Vagina (tissue), 2 donors: ENCODE data around the gene MRPS15. TPM values are rescaled to one million over a fixed set of nuclear protein-coding genes. Genes with fewer than 3 reads are reported as not detected.

Source experiments
- DNase-seq, 2 donors: peaks; one replicate each; pipeline ENCODE4 v3.0.0-alpha.2; 2017; ENCODE audit errors: extremely low spot score in 2 of 2
- H3K27ac ChIP-seq: fragments of 200-600 bp; sonication (generic); one replicate; pipeline ENCODE4 v1.5.1; 2019
- H3K27me3 ChIP-seq: fragments of 200-600 bp; sonication (generic); one replicate; pipeline ENCODE4 v1.5.1; 2019
- H3K36me3 ChIP-seq, 2 donors: fragments of 200-600 bp; sonication (generic); one replicate each; pipeline ENCODE4 v1.5.1; 2017 to 2019
- H3K4me1 ChIP-seq: fragments of 200-600 bp; sonication (generic); one replicate; pipeline ENCODE4 v1.5.1; 2019
- H3K4me3 ChIP-seq, 2 donors: fragments of 200-600 bp; sonication (generic); 1 replicate in 1 of 2; 2 replicates in 1 of 2; pipeline ENCODE4 v1.5.1; 2016 to 2019
- H3K9me3 ChIP-seq: fragments of 200-600 bp; sonication (generic); one replicate; pipeline ENCODE4 v1.5.1; 2019
- POLR2A ChIP-seq, 2 donors: fragments of 450-650 bp; IDR thresholded peaks; one replicate each; pipeline ENCODE4 v1.6.1; 2017; ENCODE audit warnings: antibody characterized with exemption in 2 of 2, mild to moderate bottlenecking in 2 of 2, moderate library complexity in 2 of 2
- POLR2AphosphoS5 ChIP-seq, 2 donors: sonication (generic); formaldehyde crosslinking; IDR thresholded peaks; one replicate each; pipeline ENCODE4 v1.9.0; 2017; ENCODE audit warnings: antibody characterized with exemption in 2 of 2, mild to moderate bottlenecking in 2 of 2, low read depth in 1 of 2; ENCODE audit not compliant: insufficient read depth in 1 of 2
- intact Hi-C: fragments of 100-400 bp; cut with DNase I; formaldehyde crosslinking; loops from one replicate; pipeline ENCODE4 v1.15.1; 2023
- small RNA-seq: library from RNA; depleted of rRNA; stranded (forward); fragments of <200 nt; gene quantifications from one replicate; pipeline ENCODE3, GENCODE V24; 2016
- total RNA-seq: library from RNA; depleted of rRNA; stranded (reverse); fragments of >200 nt; gene quantifications from one replicate; pipeline ENCODE4 v1.2.3, GENCODE V29; 2016
- TF ChIP-seq, protein P1 (sequence below), 3 experiments: fragments of 450-650 bp in 2 of 3; fragments of 200-600 bp in 1 of 3; sonication (generic) in 1 of 3; IDR thresholded peaks; one replicate each; pipeline ENCODE4 v1.5.1; 2017 to 2019; ENCODE audit warnings: antibody characterized with exemption in 3 of 3, mild to moderate bottlenecking in 2 of 3, moderate library complexity in 2 of 3

Gene MRPS15
- total RNA-seq, 1 donor from 2014 or later: 54.0 TPM

DNA sequence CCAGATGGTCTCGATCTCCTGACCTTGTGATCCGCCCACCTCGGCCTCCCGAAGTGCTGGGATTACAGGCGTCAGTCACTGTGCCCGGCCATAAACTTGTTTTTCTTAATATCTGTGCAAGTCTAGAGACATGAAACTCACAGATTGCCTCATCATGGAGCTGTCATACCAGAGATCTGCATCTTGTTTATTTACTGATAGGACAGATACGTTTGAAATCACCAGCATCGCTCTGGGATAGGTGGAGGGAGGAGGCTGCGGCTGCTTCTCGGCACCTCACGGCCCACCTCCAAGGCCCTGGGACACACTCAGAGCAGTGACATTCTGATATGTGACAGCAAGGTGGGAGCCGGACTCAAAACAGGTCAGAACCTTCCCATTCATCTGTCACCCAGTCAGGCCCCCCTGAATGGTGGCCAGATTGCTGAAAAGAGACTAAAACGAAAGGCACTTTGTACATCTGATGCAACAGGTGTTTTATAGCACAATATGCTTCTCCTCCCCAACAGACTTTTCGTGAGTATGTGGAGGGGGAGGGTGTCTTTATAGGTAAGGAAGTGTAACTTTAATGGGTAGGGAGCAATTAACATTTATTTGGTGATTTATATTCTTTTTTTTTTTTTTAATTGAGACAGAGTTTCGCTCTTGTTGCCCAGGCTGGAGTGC is 48.4 kb downstream of the MRPS15 start:
- no peak overlapping the region for H3K4me3 ChIP-seq
- H3K9me3 ChIP-seq: no peaks in the 10 kb centered on the region
- H3K36me3 ChIP-seq: no peaks in the 10 kb centered on the region
- H3K4me1 ChIP-seq: peaks cover 6% of the 10 kb centered on the region
- TF ChIP-seq, protein P1, sequence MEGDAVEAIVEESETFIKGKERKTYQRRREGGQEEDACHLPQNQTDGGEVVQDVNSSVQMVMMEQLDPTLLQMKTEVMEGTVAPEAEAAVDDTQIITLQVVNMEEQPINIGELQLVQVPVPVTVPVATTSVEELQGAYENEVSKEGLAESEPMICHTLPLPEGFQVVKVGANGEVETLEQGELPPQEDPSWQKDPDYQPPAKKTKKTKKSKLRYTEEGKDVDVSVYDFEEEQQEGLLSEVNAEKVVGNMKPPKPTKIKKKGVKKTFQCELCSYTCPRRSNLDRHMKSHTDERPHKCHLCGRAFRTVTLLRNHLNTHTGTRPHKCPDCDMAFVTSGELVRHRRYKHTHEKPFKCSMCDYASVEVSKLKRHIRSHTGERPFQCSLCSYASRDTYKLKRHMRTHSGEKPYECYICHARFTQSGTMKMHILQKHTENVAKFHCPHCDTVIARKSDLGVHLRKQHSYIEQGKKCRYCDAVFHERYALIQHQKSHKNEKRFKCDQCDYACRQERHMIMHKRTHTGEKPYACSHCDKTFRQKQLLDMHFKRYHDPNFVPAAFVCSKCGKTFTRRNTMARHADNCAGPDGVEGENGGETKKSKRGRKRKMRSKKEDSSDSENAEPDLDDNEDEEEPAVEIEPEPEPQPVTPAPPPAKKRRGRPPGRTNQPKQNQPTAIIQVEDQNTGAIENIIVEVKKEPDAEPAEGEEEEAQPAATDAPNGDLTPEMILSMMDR (IDR thresholded peaks at IDR 0.05): no peak
- no peaks in the 10 kb centered on the region for H3K27me3 ChIP-seq
- H3K27ac ChIP-seq: no peak overlapping the region
- intact Hi-C loops: no loop called here
- DNase-seq: no peak

DNA sequence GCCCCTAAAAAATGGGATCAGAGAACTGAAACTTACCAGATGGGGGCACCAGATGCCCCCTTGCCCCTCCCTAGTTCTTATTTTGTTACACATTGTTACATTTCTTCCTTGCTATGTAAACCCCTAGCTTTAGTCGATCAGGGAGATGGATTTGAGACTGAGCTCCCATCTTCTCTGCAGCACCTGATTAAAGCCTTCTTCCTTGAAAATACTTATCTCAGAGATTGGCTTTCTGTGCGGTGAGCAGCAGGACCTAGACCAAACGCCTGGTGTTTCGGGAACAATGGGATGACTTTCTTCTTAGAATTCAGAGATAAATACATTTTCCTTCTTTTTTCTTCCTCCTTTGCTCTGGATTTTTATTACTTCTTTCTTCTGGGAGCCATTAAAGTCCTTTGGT is 49.8 kb downstream of the MRPS15 start:
- no peak for TF ChIP-seq POLR2A (IDR thresholded peaks at IDR 0.05)
- no peak for TF ChIP-seq POLR2AphosphoS5 (IDR thresholded peaks at IDR 0.05; ENCODE audit: insufficient read depth in 1 of 2, low read depth in 1 of 2)
- TF ChIP-seq, protein P1 (IDR thresholded peaks at IDR 0.05): no peak
- Histone ChIP-seq H3K4me3 (no peak overlapping the region), H3K27me3 (no peaks in the 10 kb centered on the region), H3K27ac (no peak overlapping the region), H3K36me3 (no peaks in the 10 kb centered on the region), H3K9me3 (no peaks in the 10 kb centered on the region), H3K4me1 (no peaks in the 10 kb centered on the region)
- intact Hi-C loops: no loop called here
- DNase-seq: no peak

DNA sequence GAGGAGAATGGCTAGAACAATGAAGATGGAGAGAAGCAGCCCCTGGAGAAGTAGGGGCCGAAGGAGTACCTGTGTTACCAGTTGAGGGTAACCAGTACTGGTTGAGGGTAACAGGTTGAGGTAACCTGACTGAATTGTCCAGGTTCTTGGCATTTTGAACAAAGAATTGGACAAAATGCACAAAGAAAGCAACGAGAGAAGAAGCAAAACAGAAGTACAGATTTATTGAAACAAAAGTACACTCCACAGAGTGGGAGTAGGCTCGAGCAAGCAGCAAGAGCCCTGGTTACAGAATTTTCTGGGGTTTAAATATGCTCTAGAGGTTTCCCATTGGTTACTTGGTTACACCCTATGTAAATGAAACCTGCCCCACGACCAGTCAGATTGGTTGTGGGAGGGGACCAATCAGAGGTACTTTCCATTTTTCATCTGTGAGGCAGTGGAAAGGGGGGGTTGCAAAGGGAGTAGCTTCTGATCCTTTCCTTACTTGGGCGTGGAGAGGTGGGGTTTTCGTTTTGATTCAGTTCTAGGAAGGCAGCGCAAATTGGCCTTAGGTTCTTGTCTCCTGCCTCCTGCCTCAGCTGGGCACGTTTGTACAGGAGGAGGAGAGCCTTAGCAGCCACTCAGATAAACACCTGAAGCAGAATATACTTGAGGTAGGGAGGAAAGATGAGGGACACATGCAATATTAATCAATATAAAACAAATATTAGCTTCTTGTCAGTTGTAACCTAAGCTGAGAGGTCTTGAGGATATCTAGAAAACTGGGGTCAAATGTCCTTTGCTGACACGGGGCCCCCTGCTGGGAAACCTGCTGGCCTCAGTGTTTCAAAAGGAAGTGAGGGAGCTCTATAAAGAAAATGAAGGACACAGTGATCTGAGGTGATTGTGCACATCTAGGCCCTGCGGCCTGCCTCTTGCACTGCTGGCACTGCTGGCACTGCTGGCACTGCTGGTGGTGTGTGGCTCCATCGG is 52.2 kb downstream of the MRPS15 start:
- TF ChIP-seq POLR2AphosphoS5 (IDR thresholded peaks at IDR 0.05; ENCODE audit: insufficient read depth in 1 of 2, low read depth in 1 of 2): no peak
- Histone ChIP-seq H3K4me3 (no peak overlapping the region), H3K9me3 (no peaks in the 10 kb centered on the region), H3K27ac (no peak overlapping the region), H3K36me3 (no peaks in the 10 kb centered on the region), H3K4me1 (no peaks in the 10 kb centered on the region), H3K27me3 (no peaks in the 10 kb centered on the region)
- no peak for DNase-seq
- intact Hi-C loops: no loop called here

DNA sequence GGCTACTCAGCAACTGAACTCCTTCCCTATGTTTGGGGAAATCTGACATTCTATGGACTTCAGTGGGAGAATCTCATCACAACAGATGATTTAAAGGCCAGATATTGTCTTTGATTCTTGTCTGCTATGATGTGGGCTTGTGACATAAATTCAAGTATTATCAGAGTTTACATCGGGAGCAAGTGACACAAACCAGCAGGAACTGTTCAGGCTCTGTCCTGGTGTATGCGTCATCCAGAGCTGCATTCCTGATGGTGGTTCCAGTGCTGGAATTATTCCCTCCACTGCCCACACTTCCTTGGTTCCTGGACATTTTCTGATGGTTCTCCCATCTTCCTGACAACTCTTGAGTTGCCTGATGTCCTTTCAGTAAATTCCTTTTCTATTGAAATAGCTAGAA is 55.7 kb downstream of the MRPS15 start:
- Histone ChIP-seq H3K4me1 (no peaks in the 10 kb centered on the region), H3K27ac (no peak overlapping the region), H3K9me3 (no peaks in the 10 kb centered on the region), H3K4me3 (no peak overlapping the region), H3K27me3 (no peaks in the 10 kb centered on the region), H3K36me3 (no peaks in the 10 kb centered on the region)
- intact Hi-C loops: no loop called here
- DNase-seq: no peak
- TF ChIP-seq, protein P1 (IDR thresholded peaks at IDR 0.05): no peak
- no peak for TF ChIP-seq POLR2A (IDR thresholded peaks at IDR 0.05)
- TF ChIP-seq POLR2AphosphoS5 (IDR thresholded peaks at IDR 0.05; ENCODE audit: insufficient read depth in 1 of 2, low read depth in 1 of 2): no peak

DNA sequence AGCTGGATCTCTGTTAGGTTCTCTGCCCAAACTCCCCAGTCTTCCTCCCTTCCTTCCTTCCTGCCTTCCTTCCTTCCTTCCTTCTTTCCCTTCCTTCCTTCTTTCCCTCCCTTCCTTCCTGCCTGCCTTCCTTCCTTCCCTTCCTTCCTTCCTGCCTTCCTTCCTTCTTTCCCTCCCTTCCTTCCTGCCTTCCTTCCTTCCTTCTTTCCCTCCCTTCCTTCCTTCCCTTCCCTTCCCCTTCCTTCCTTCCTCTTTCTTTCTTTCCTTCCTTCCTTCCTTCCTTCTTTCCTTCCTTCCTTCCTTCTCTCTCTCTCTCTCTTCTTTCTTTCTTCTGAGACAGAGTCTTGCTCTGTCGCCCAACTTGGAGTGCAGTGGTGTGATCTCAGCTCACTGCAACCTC is 57.7 kb downstream of the MRPS15 start:
- no peaks in the 10 kb centered on the region for H3K36me3 ChIP-seq
- H3K27ac ChIP-seq: no peak overlapping the region
- intact Hi-C loops: no loop called here
- no peaks in the 10 kb centered on the region for H3K9me3 ChIP-seq
- H3K4me3 ChIP-seq: no peak overlapping the region
- no peaks in the 10 kb centered on the region for H3K4me1 ChIP-seq
- TF ChIP-seq POLR2AphosphoS5 (IDR thresholded peaks at IDR 0.05; ENCODE audit: insufficient read depth in 1 of 2, low read depth in 1 of 2): no peak
- no peak for TF ChIP-seq POLR2A (IDR thresholded peaks at IDR 0.05)
- TF ChIP-seq, protein P1 (IDR thresholded peaks at IDR 0.05): no peak
- DNase-seq: no peak
- H3K27me3 ChIP-seq: no peaks in the 10 kb centered on the region

Small RNA genes within 50 kb of the gene (small RNA-seq; reads per million reads assigned to genes)
- gene SNORA63C: 1.0 reads per million, percentile 21 among the genes with 10 or more reads in this experiment

Other genes with a start within 250 kb of the MRPS15 start
- gene THRAP3, start 239.9 kb downstream of the MRPS15 start, total RNA-seq: 57.7 TPM
- 17.2 TPM for gene SH3D21, start 158.0 kb downstream of the MRPS15 start, total RNA-seq
- 101 TPM for gene EVA1B, start 140.7 kb downstream of the MRPS15 start, total RNA-seq
- gene STK40, start 78.5 kb downstream of the MRPS15 start, total RNA-seq: 35.4 TPM
- 45.2 TPM for gene LSM10, start 66.5 kb downstream of the MRPS15 start, total RNA-seq
- gene OSCP1, start 13.9 kb downstream of the MRPS15 start, total RNA-seq: 5.2 TPM
- 8.8 TPM for gene CSF3R, start 18.5 kb upstream of the MRPS15 start, total RNA-seq